Right lobe of liver (tissue), 6 donors: Measurements from ENCODE around the gene RABEP2. TPM values are rescaled to one million over a fixed set of nuclear protein-coding genes. Genes with fewer than 3 reads are reported as not detected.

Experiments
- ATAC-seq, 4 donors: fragments of 200-7000 bp; cut with Tn5 transposase; one replicate each; pipeline ENCODE4 v1.9.1; 2020; ENCODE audit warnings: mild to moderate bottlenecking in 4 of 4, moderate library complexity in 4 of 4
- DNase-seq, 3 donors: peaks; one replicate each; pipeline ENCODE4 v3.0.0-alpha.2; 2020
- H3K27ac ChIP-seq, 3 donors: fragments of 200-600 bp; one replicate each; pipeline ENCODE4 v1.8.0; 2022
- H3K27me3 ChIP-seq, 2 donors: fragments of 200-600 bp; one replicate each; pipeline ENCODE4 v1.8.0; 2022
- H3K36me3 ChIP-seq, 4 donors: fragments of 200-600 bp; sonication (generic) in 1 of 4; one replicate each; pipeline versions ENCODE4 v1.5.1 to v1.8.0; 2017 to 2022; ENCODE audit warnings: control low read depth in 1 of 4
- H3K4me1 ChIP-seq, 4 donors: fragments of 200-600 bp; sonication (generic) in 1 of 4; one replicate each; pipeline versions ENCODE4 v1.5.1 to v1.8.0; 2017 to 2022; ENCODE audit warnings: control low read depth in 1 of 4
- H3K4me3 ChIP-seq, 3 donors: fragments of 200-600 bp; one replicate each; pipeline ENCODE4 v1.8.0; 2022
- H3K9me3 ChIP-seq, 4 donors: fragments of 200-600 bp; sonication (generic) in 1 of 4; one replicate each; pipeline versions ENCODE4 v1.5.1 to v1.8.0; 2017 to 2022; ENCODE audit warnings: control low read depth in 1 of 4
- CTCF ChIP-seq, 4 donors: fragments of 200-600 bp in 3 of 4; fragments of 450-650 bp in 1 of 4; IDR thresholded peaks; one replicate each; pipeline versions ENCODE4 v1.5.1 to v1.8.0; 2016 to 2022; ENCODE audit warnings: antibody characterized with exemption in 4 of 4, mild to moderate bottlenecking in 2 of 4
- POLR2A ChIP-seq: fragments of 450-650 bp; IDR thresholded peaks from one replicate; pipeline ENCODE4 v1.6.1; 2017; ENCODE audit warnings: antibody characterized with exemption, mild to moderate bottlenecking
- WGBS: methylation state at CpG from one replicate; pipeline ENCODE4 v1.1.6; 2018; ENCODE audit warnings: low coverage, low lambda C conversion rate; ENCODE audit not compliant: insufficient coverage; ENCODE audit errors: missing lambda C conversion rate; 5-methylcytosine and 5-hydroxymethylcytosine counted together
- intact Hi-C, 2 donors: fragments of 100-400 bp; cut with DNase I; formaldehyde crosslinking; loops; one replicate each; pipeline versions ENCODE4 v1.11.2 to v1.14.1; 2022
- total RNA-seq, 6 experiments: library from RNA; depleted of rRNA in 2 of 6; stranded (reverse); fragments of >200 nt in 2 of 6; fragmentation: NEBNext Ultra II Directional in 3 of 6; extraction: Animal tissue kit (Norgen Biotek cat#: 25700) in 3 of 6; gene quantifications; one replicate each; pipeline versions ENCODE4 v1.1.0 to v1.2.4, GENCODE V29; 2016 to 2023
- donor health status: DM: no; HTN: yes; CAD: no.
- donor health status: DM: no; HTN: no; CAD: no.
- donor health status: DM: no; HTN: no; CAD: no.
- donor health status: DM: no; HTN: yes; CAD: no.
- donor health status: DM: no; HTN: yes; CAD: no.

RABEP2 gene
- total RNA-seq, 6 experiments from 2014 or later = 5.0 to 21.0 (median 9.1) TPM

GRCh38 chr16:28867241-28867640 is 57.8 kb downstream of the RABEP2 start:
- 84% methylated on average over 9 of the region's 13 CpGs for WGBS
- Histone ChIP-seq H3K4me1 (peaks cover 0 to 17% (median 0%) of the 10 kb centered on the region in 4 donors), H3K36me3 (peaks cover 0 to 46% (median 17%) of the 10 kb centered on the region in 4 donors), H3K9me3 (no peaks in the 10 kb centered on the region), H3K27me3 (no peaks in the 10 kb centered on the region), H3K27ac (no peak overlapping the region), H3K4me3 (no peak overlapping the region)
- intact Hi-C loops = loop anchor here in 1 of 2 donors (10.0 kb wide), 1 partner anchor 52 kb away; no protein-coding TSS in a partner anchor
- ATAC-seq (no peak), DNase-seq (no peak)
- TF ChIP-seq POLR2A = no peak
- TF ChIP-seq CTCF (IDR thresholded peaks at IDR 0.05) = no peak

- DNase-seq = no peak
- WGBS = 72% methylated on average over 10 of the region's 17 CpGs
- no peak overlapping the region for H3K4me3 ChIP-seq
- TF ChIP-seq CTCF (IDR thresholded peaks at IDR 0.05) (no peak), POLR2A (no peak)
- peaks cover 0 to 45% (median 16%) of the 10 kb centered on the region in 4 donors for H3K36me3 ChIP-seq
- H3K4me1 ChIP-seq = peaks cover 0 to 17% (median 0%) of the 10 kb centered on the region in 4 donors
- H3K9me3 ChIP-seq = no peaks in the 10 kb centered on the region
- H3K27me3 ChIP-seq = no peaks in the 10 kb centered on the region
- H3K27ac ChIP-seq = no peak overlapping the region
- intact Hi-C loops = loop anchor here in 1 of 2 donors (10.0 kb wide), 1 partner anchor 52 kb away; no protein-coding TSS in a partner anchor
- ATAC-seq = no peak
Observed at GRCh38 chr16:28866454-28866804, 58.6 kb downstream of the RABEP2 start.

DNA sequence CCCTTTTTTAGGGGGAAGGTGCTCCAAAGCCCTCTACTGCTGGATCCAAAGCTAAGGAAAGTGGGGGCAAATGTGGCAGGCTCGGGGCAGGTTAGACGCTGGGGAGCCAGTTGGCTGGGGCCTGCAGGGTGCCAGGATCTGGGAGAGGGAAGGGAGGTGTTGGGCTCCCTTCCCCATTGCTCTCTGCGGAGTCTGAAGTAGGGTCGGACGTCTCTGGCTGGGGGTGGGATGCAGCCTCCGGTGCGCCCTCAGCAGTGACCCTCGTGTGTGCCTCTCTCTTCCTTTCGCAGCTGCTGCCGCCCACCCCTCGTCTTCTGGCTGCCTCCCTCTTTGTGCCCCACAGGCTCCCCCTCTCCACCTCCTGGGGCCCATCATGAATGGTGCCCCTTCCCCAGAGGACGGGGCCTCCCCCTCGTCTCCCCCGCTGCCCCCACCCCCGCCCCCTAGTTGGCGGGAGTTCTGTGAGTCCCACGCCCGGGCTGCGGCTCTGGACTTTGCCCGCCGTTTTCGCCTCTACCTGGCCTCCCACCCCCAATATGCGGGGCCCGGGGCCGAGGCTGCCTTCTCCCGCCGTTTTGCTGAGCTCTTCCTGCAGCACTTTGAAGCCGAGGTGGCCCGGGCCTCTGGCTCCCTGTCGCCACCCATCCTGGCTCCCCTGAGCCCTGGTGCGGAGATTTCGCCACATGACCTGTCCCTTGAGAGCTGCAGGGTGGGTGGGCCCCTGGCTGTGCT is 59.1 kb downstream of the RABEP2 start:
- DNase-seq (no peak), ATAC-seq (no peak)
- no peak for TF ChIP-seq CTCF (IDR thresholded peaks at IDR 0.05)
- Histone ChIP-seq H3K36me3 (peaks cover 0 to 40% (median 14%) of the 10 kb centered on the region in 4 donors), H3K4me1 (peaks cover 0 to 17% (median 0%) of the 10 kb centered on the region in 4 donors), H3K27ac (no peak overlapping the region), H3K27me3 (no peaks in the 10 kb centered on the region), H3K4me3 (no peak overlapping the region), H3K9me3 (no peaks in the 10 kb centered on the region)
- 34% methylated on average over 4 of the region's 32 CpGs for WGBS
- intact Hi-C loops = loop anchor here in 1 of 2 donors (10.0 kb wide), 1 partner anchor 51 kb away; no protein-coding TSS in a partner anchor

GRCh38 chr16:28865001-28865688 is 59.9 kb downstream of the RABEP2 start:
- TF ChIP-seq CTCF (IDR thresholded peaks at IDR 0.05) = no peak
- no peak for TF ChIP-seq POLR2A
- no peak overlapping the region for H3K27ac ChIP-seq
- intact Hi-C loops = loop anchor here in 1 of 2 donors (10.0 kb wide), 1 partner anchor 50 kb away; no protein-coding TSS in a partner anchor
- H3K4me1 ChIP-seq = peaks cover 0 to 17% (median 0%) of the 10 kb centered on the region in 4 donors
- peaks cover 0 to 34% (median 11%) of the 10 kb centered on the region in 4 donors for H3K36me3 ChIP-seq
- no peaks in the 10 kb centered on the region for H3K27me3 ChIP-seq
- WGBS = 78% methylated on average over 6 of the region's 12 CpGs
- H3K4me3 ChIP-seq = no peak overlapping the region
- DNase-seq (no peak), ATAC-seq (no peak)
- H3K9me3 ChIP-seq = no peaks in the 10 kb centered on the region
